Uterus (tissue), 4 donors: Measurements from ENCODE around the gene TRIM38. TPM values are rescaled to one million over a fixed set of nuclear protein-coding genes. Genes with fewer than 3 reads are reported as not detected.
"Not testable (repeated sequence)": the region's sequence is repeated elsewhere in the genome, so short reads cannot be mapped to it uniquely, and the experiment has no call there.

Experiments
- DNase-seq, 2 donors: peaks; one replicate each; pipeline ENCODE4 v3.0.0-alpha.2; 2019 to 2020
- H3K27ac ChIP-seq, 2 donors: fragments of 200-600 bp; sonication (generic); 1 replicate in 1 of 2; 2 replicates in 1 of 2; pipeline ENCODE4 v1.5.1; 2016 to 2018
- H3K27me3 ChIP-seq, 2 donors: fragments of 200-600 bp; sonication (generic); one replicate each; pipeline ENCODE4 v1.5.1; 2018 to 2019; ENCODE audit warnings: control low read depth in 1 of 2
- H3K36me3 ChIP-seq, 2 donors: fragments of 200-600 bp; sonication (generic); one replicate each; pipeline ENCODE4 v1.5.1; 2019; ENCODE audit warnings: control low read depth in 1 of 2
- H3K4me1 ChIP-seq, 2 donors: fragments of 200-600 bp; sonication (generic); one replicate each; pipeline ENCODE4 v1.5.1; 2018 to 2019; ENCODE audit warnings: control low read depth in 1 of 2
- H3K4me3 ChIP-seq, 2 donors: fragments of 200-600 bp; sonication (generic); 1 replicate in 1 of 2; 2 replicates in 1 of 2; pipeline ENCODE4 v1.5.1; 2018 to 2019; ENCODE audit warnings: mild to moderate bottlenecking in 1 of 2
- H3K9me3 ChIP-seq, 2 donors: fragments of 200-600 bp; sonication (generic); one replicate each; pipeline ENCODE4 v1.5.1; 2019; ENCODE audit warnings: control low read depth in 1 of 2
- POLR2A ChIP-seq, 2 donors: fragments of 450-650 bp; IDR thresholded peaks; one replicate each; pipeline ENCODE4 v1.6.1; 2016; ENCODE audit warnings: antibody characterized with exemption in 2 of 2, mild to moderate bottlenecking in 1 of 2, moderate library complexity in 1 of 2
- intact Hi-C: fragments of 100-400 bp; cut with DNase I; formaldehyde crosslinking; loops from one replicate; pipeline ENCODE4 v1.15.1; 2023; ENCODE audit warnings: low total_unique reads
- total RNA-seq, 4 donors: library from RNA; depleted of rRNA in 3 of 4; stranded (reverse); fragments of >200 nt in 3 of 4; gene quantifications; one replicate each; pipeline versions ENCODE4 v1.1.0 to v1.2.4, GENCODE V29; 2014 to 2023
- TF ChIP-seq, protein P1 (sequence below), 4 experiments: fragments of 200-600 bp in 2 of 4; fragments of 450-650 bp in 2 of 4; sonication (generic) in 2 of 4; IDR thresholded peaks; one replicate each; pipeline ENCODE4 v1.5.1; 2016 to 2019; ENCODE audit warnings: antibody characterized with exemption in 4 of 4, mild to moderate bottlenecking in 2 of 4, moderate library complexity in 1 of 4
- donor health status: DM: yes; HTN: yes; CAD: no.

The TRIM38 gene
- total RNA-seq, 4 donors from 2014 or later: 9.1 to 18.5 (median 10.6) TPM

DNA sequence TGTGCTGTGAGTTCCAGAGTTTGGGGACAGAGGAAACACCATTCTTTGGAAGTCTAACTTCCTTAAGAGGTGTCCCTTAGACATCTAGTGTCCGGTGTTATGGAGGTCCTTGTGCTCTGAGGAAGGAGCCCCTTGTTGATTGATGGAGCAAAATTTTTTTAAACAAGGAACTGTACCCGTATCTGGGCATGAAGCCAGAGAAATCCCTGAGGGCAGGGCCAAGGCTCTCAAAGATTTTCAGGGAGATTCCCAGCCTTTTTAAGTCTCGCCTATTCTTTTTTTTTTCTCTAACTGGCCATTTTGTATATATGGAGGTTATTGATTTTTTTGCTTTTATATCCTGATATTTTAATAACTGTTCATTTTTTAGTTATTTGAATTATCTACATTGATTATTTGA, 45.9 kb downstream of the TRIM38 start:
- Histone ChIP-seq H3K27ac (no peak overlapping the region), H3K9me3 (no peaks in the 10 kb centered on the region), H3K27me3 (no peaks in the 10 kb centered on the region), H3K36me3 (no peaks in the 10 kb centered on the region), H3K4me3 (no peak overlapping the region), H3K4me1 (no peaks in the 10 kb centered on the region)
- DNase-seq: no peak
- intact Hi-C loops: no loop called here
- TF ChIP-seq, protein P1, sequence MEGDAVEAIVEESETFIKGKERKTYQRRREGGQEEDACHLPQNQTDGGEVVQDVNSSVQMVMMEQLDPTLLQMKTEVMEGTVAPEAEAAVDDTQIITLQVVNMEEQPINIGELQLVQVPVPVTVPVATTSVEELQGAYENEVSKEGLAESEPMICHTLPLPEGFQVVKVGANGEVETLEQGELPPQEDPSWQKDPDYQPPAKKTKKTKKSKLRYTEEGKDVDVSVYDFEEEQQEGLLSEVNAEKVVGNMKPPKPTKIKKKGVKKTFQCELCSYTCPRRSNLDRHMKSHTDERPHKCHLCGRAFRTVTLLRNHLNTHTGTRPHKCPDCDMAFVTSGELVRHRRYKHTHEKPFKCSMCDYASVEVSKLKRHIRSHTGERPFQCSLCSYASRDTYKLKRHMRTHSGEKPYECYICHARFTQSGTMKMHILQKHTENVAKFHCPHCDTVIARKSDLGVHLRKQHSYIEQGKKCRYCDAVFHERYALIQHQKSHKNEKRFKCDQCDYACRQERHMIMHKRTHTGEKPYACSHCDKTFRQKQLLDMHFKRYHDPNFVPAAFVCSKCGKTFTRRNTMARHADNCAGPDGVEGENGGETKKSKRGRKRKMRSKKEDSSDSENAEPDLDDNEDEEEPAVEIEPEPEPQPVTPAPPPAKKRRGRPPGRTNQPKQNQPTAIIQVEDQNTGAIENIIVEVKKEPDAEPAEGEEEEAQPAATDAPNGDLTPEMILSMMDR (IDR thresholded peaks at IDR 0.05): no peak
- no peak for TF ChIP-seq POLR2A (IDR thresholded peaks at IDR 0.05)

DNA sequence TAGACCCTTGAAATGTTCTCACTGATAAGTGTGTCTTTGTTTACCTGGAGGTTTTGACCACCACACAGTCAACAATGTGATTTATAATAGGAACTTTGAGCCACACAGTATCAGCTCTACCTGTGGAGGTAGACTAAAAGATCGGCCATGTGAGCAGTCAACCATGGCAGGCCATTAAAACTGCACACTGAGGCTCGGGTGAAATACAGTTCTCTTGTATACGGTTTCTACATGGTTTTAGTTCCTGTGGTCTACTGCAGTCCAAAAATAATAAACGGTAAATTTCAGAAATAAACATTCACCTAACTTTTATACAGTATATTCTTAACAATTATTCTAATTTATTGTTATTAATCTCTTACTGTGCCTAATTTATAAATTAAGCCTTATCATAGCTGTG, 47.2 kb downstream of the TRIM38 start:
- intact Hi-C loops: no loop called here
- H3K4me1 ChIP-seq: no peaks in the 10 kb centered on the region
- H3K4me3 ChIP-seq: no peak overlapping the region
- H3K27me3 ChIP-seq: no peaks in the 10 kb centered on the region
- DNase-seq: no peak
- no peaks in the 10 kb centered on the region for H3K9me3 ChIP-seq
- H3K27ac ChIP-seq: no peak overlapping the region
- H3K36me3 ChIP-seq: no peaks in the 10 kb centered on the region
- TF ChIP-seq, protein P1 (IDR thresholded peaks at IDR 0.05): no peak
- TF ChIP-seq POLR2A (IDR thresholded peaks at IDR 0.05): no peak

DNA sequence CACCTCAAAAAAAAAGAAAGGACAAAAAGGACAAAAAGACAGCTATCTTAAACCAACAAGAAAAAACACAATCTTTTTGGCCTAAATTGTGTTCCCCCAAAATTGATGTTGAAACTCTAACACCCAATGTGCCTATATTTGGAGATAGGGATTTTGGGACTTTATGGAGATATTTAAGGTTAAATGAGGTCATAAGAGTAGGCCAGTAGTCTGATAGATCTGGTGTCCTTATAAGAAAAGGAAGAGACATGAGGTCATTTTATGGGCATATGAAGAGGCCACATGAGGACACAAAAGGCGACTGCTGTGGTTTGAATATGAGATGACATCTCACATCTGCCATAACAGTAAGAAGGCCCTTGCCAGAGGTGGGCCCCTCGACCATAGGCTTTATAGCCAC, 49.5 kb downstream of the TRIM38 start:
- DNase-seq: no peak
- Histone ChIP-seq H3K27me3 (no peaks in the 10 kb centered on the region), H3K9me3 (no peaks in the 10 kb centered on the region), H3K4me1 (no peaks in the 10 kb centered on the region), H3K36me3 (no peaks in the 10 kb centered on the region), H3K4me3 (no peak overlapping the region), H3K27ac (no peak overlapping the region)
- no peak for TF ChIP-seq POLR2A (IDR thresholded peaks at IDR 0.05)
- TF ChIP-seq, protein P1 (IDR thresholded peaks at IDR 0.05): no peak
- intact Hi-C loops: no loop called here

DNA sequence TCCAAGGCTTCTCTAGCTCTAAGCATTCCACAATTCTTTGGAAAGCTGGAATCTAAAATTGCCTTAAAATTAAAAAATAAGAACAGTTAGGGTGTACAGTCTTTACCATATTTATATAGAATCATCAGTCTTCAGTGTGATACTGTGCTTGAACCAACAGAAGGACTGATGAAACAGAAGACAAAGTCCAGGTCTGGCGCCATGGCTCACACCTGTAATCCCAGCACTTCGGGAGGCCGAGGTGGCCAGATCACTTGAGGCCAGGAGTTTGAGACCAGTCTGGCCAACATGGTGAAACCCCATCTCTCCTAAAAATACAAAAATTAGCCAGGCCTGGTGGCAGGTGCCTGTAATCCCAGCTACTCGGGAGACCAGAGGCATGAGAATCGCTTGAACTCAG, 51.8 kb downstream of the TRIM38 start:
- H3K9me3 ChIP-seq, H3K27ac ChIP-seq, intact Hi-C loops, H3K36me3 ChIP-seq, DNase-seq, H3K4me3 ChIP-seq, H3K4me1 ChIP-seq, H3K27me3 ChIP-seq: not testable (repeated sequence)

DNA sequence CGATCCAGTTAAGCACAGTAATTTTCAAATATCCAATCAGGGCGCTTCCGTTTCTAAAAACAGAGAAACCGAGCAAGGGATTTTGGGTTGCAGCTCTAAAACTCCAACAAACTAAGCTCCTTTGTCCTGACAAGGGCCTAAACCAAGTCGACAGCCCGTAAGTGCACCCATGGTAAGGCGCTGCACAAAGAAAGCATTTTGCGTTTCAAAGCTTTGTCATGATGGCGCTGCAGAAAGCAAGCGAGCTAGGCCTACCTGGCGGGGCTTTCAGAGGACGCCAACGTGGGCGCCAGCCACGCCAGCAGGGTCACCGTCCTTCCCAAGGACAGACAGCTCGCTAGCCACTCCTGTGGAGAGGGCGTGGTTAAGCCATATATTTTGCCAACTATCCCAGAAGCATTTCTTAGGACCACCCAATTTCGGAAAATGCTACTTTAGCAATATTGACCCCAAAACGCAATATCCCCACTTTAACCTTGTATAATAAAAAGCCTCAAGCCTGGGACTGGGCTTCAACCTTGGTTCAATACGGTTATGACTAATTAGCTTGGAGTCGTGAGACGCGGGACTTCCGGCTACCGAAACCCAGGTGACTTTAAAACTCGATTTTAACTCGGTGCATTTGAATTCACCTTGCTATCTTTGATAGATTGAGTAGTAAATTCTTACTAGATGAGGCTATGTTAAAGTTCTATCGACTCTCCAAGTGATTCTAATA, 53.8 kb downstream of the TRIM38 start:
- no peaks in the 10 kb centered on the region for H3K36me3 ChIP-seq
- peak overlapping the region; percentile 19 to 46 for H3K4me3 ChIP-seq
- peak in 1 of 2 donors; percentile 41 for DNase-seq
- intact Hi-C loops: no loop called here
- H3K27me3 ChIP-seq: no peaks in the 10 kb centered on the region
- TF ChIP-seq POLR2A (IDR thresholded peaks at IDR 0.05): no peak
- TF ChIP-seq, protein P1 (IDR thresholded peaks at IDR 0.05): no peak
- no peaks in the 10 kb centered on the region for H3K4me1 ChIP-seq
- no peaks in the 10 kb centered on the region for H3K9me3 ChIP-seq
- peak overlapping the region; percentile 71 to 86 for H3K27ac ChIP-seq
